Stimulated activated CD4-positive, alpha-beta T cell treated with anti-CD3 and anti-CD28 coated beads, Interleukin-4, amount 100 ng/mL, for 48 hours (primary cell): ENCODE data around the gene CAMSAP3.
"Not testable (repeated sequence)": the region's sequence is repeated elsewhere in the genome, so short reads cannot be mapped to it uniquely, and the experiment has no call there.

Experiments used
- DNase-seq, 2 donors: peaks; one replicate each; pipeline ENCODE4 v3.0.0-alpha.2; 2020; ENCODE audit warnings: low read depth in 2 of 2

The CAMSAP3 gene

DNA sequence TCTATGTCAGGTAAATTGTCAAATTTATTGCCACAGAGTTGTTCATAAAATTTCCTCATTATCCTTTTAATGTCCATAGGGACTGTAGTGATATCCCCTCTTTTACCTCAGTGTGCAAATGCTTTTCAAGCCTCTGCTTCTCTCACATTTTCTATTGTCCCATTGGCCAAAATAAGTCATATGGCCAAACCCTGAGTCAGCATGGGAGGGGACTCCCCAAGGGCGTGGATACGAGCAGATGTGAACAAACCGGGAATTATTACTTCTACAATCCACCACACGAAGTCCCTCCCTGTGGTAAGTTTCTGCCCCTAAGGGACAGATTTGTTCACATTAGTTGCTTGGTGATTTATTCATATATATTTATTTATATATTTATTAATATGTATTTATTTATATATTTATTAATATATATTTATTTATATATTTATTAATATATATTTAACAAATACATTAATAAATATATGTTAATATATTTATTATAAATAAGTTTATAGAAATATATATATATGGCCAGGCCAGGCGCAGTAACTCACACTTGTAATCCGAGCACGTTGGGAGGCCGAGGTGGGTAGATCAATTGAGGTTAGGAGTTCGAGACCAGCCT, 20.1 kb upstream of the CAMSAP3 start:
- no peak for DNase-seq

DNA sequence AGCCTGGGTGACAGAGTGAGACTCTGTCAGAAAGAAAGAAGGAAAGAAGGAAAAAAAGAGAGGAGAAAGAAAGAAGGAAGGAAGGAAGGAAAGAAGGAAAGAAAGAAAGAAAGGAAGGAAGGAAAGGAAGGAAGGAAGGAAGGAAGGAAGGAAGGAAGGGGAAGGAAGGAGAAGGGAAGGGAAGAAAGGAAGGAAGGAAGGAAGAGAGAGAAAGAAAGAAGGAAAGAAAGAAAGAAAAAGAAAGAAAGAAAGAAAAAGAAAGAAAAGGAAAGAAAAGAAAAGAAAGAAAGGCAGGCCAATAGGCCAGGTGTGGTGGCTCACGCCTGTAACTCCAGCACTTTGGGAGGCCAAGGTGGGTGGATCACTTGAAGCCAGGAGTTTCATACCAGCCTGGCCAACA, 18.2 kb upstream of the CAMSAP3 start:
- not testable (repeated sequence) for DNase-seq

DNA sequence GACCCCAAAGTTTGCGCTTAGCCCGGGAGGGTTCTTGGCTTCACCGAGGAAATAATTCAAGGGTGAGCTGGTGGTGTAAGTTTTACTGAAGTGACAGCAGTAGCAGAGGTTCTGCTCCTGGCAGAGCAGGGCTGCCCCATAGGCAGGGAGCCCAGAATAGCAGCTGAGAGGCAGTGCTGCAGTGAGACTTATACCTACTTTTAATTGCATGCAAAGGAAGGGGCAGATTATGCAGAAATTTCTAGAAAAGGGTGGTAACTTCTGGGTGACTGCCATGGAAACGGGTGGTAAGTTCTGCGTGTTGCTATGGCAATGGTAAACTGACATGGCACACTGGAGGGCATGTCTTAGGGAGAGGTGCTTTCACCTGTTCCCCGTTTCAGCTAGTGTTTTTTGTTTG, 17.5 kb upstream of the CAMSAP3 start:
- DNase-seq = no peak

DNA sequence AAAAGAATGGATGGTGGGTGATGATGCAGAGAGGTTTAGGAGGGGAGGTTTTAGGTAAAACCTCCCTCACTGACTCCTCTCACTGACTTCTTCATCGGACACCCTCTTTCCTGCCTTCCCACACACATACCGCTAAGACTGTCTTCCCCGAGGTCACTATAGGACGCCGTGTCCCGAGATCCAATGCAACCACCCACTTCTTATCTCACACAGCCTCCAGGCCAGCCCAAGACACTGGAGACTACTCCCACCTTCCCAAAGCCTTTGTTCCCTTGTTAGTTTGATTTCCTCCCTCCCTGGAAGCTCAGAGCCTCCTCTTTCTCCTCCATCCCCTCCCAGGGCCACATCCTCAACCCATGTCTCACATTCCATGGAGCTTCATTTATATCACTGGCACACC, 16.5 kb upstream of the CAMSAP3 start:
- no peak for DNase-seq

DNA sequence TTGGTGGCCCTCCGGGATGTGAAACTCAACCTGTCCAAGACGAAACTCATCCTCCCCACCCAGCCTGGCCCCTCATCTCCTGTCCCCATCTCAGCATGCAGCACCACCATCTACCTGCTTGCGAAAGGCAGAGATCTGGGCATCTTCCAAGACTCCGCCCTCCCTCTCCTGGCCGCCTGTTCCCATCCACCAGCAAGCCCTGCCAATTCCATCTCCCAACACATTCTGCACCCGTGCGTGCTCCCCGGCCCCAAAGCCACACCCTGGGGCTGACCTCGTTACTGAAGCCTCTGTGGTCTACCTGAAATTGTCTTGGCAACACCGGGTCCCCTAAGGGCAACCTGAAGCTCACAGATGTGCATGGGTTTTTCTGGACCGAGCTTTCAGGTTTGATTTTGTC, 13.2 kb upstream of the CAMSAP3 start:
- DNase-seq = no peak

DNA sequence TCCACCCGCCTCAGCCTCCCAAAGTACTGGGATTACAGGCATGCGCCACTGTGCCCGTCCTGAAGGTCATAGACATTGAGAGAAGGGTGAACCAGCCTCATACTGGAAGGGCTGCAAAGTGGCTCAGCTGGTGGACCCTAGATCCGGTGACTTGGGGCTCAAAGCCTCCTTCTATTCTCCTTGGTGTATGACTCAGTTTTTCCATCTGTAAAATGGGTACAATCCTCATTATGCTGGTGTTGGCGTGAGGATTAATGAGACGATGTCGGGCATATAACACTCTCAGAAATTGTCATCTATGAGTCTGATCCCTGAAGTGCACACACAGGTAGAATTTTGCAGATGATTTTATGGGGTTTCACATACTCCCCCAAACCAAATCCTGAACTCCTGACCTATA, 5.8 kb upstream of the CAMSAP3 start:
- DNase-seq = no peak

DNA sequence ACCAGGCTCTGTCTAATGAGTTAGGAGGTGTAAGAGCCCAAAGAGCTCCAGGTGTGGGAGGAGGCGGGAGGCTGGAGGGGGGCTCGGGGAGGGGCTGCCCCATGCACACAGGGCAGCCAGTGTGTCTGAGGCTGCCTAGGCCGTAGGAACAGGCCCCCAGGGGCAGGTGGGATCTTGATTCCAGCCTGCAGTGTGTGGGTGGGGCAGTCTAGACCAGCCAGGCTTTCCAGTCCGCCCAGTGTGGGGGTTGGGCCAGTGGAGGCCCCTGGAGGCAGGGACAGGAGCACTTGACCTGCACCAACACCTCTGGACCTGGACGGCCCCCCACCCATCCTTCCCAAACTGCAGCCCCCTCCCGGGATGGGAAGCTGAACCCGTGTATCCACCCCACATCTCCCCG, 5.4 kb upstream of the CAMSAP3 start:
- DNase-seq = no peak

DNA sequence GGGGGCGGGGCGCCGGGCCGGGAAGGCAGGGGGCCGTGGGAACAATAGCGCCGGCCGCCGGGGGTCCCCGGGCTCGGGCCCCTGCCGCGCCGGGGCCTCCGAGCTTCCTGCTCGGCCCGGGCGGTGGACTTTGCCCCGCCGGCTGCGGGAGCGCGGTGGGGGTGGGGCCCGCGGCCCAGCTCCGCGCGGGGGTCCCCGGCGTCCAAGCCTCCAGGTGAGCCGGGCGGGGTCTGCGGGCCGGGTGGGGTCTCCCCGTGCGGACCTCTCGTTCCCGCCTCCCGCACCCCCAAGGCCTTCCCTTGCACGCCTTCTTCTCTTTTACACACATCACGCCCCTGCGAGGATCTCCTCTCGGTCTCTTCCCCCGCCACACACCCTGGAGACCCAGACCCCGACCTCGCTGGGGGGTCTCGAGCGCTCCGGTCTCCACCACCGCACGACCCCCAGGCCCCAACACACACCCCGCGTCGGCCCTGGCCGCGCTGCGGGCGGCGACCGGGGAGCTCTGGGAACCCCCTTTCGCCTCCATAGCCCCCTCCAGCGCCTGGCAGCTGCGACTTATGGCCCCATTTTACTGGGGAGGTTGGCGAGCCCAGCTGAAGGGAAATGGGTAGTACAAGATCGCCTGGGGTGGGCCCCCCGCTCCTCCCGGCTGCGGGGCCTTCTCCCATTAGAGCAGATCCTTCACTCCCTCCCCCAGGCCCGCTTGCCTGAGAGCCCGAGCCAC, 711 bp downstream of the CAMSAP3 start:
- no peak for DNase-seq

DNA sequence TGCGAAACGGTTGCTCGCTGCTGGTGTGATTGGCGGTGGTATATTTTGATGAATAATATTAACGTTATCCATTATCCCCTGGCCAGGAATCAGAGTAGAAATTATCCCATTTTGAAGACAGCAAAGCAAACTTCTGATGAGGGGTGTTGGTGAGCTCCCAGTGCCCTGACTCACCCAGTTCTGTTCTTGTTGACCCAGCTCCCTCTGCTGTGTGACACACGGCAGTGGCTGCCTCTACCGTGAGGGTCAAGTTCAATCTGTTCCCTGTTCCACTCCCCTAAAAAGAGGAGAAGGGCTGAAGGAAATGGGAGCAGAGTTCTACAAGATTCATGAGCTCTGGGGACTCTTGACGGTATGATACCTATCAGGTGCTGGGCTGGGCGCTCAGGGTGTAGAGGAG, 2.0 kb downstream of the CAMSAP3 start:
- no peak for DNase-seq

DNA sequence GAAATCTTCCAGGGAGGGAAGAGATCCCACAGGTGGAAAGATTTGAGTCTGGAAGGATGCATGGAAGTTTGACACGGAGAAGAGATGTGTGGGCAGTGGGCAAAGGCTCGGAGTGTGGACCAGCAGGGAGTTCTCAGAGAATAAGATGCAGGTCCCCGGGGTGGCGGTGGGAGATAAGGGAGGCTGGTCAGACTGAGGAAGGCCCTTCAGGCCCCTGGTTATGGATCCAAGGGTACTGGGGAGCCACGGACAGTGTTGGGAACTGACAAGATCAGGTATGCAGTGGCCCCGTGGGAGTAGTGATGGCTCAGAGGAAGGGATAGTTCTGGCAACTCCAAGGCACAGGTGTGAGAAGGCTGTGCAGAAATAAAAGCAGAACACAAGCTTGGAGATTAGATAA, 2.5 kb downstream of the CAMSAP3 start:
- no peak for DNase-seq

DNA sequence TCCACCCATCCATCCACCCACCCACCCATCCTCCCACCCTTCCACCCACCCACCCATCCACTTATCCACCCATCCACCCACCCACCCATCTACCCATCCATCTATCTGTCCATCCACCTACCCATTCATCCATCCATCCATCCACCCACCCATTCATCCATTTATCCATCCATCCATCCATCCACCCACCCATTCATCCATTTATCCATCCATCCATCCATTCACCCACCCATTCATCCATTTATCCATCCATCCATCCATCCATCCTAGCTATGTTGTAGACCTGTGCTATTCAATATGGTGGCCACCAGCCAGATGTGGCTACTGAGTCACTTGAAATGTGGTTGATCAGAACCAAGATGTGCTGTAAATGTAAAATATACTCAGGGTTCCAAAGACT, 5.1 kb downstream of the CAMSAP3 start:
- no peak for DNase-seq

DNA sequence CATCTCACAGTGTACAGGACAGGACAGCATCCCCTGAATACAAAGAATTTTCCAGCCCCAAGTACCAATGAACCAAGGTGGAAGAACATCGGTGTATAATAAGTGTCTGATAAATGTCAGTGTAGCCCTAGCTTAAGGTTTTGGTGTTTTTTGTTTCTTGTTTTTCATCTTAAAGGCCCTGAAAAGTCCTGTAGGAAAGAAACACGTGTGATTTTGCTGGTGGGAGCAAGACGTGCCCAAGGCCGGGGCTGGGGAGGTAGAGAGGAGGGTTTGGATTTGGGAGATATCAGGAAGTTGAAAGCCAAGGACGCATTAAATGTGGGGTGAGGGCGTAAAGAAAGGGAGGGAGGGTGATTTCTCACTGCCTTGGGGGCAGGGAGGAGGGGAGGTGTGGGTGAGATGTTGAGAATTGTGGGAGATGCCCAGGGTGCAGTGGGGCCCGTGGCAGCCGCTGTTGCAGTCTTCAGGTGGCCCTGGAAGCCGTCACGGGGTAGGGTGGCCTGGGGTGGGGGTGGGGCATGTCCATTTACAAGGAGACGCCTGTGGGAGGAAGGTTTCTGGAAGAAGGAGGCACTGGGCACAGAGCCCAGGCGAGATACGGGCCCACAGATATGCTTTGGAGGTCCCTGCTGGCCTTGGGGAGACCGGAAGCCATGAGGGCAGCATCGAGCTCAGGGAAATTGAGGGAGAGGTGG, 6.7 kb downstream of the CAMSAP3 start:
- DNase-seq = no peak

DNA sequence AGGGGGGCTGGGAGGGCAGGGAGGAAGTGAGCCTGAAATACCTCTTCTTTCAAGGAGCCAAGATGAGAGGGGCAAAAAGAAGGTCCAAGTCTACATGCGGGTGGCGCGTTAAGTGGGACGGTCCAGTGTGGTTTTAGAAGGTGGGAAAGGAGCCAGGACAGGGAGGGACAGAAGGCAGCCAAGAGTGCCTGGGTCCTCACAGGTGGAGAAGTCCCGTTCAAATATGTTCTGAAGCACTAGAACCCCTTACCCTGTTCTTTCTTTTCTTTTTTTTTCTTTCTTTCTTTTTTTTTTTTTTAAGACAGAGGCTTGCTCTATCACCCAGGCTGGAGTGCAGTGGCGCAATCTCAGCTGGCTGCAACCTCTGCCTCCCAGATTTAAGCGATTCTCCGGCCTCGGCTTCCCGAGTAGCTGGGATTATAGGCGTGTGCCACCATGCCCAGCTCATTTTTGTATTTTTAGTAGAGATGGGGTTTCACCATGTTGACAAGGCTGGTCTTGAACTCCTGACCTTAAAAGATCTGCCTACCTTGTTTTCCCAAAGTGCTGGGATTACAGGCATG, 7.4 kb downstream of the CAMSAP3 start:
- DNase-seq = no peak

DNA sequence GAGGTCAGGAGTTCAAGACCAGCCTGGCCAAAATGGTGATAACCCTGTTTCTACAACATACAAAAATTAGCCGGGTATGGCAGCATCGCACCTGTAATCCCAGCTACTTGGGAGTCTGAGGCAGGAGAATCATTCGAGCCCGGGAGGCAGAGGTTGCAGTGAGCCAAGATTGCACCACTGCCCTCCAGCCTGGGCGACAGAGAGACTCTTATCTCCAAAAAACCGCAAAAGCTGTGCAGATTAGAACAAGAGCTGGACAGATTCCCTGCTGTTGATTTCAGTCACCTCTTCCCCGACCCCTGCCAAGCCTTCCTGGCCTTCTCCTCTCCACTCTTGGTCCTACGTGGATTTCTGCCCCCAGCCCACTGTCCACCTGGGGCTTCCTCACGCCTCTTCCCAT, 8.3 kb downstream of the CAMSAP3 start:
- DNase-seq = no peak

DNA sequence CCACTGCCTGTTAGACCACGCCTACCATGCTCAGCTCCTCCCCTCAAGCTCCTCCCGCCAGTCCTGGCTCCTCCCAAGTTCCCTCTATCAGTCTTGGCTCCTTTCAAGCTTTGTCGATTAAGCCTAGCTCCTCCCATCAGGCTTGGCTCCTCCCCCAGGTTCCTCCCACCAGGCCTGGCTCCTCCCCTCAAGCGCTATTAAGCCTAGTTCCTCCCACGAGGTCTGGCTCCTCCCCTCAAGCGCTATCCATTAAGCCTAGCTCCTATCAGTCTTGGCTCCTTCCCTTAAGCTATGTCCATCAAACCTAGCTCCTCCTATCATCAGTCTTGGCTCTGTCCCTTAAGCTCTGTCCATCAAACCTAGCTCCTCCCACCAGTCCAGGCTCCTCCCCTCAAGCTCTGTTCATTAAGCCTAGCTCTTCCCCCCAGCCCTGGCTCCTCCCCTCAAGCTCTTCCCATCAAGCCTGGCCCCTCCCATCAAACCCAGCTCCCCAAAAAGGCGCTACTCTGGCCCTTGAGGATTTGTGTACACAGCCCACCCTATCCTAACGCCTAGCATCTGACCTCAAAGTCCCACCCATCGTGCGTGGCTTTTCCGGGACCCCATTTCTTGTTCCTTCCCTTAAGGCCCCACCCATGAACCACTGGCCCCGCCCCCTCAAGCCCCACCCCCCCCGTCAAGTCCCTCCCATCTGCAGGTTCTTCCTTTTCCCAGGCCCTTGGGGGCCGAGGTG, 10.0 kb downstream of the CAMSAP3 start:
- DNase-seq = peak; percentile 25 to 40

DNA sequence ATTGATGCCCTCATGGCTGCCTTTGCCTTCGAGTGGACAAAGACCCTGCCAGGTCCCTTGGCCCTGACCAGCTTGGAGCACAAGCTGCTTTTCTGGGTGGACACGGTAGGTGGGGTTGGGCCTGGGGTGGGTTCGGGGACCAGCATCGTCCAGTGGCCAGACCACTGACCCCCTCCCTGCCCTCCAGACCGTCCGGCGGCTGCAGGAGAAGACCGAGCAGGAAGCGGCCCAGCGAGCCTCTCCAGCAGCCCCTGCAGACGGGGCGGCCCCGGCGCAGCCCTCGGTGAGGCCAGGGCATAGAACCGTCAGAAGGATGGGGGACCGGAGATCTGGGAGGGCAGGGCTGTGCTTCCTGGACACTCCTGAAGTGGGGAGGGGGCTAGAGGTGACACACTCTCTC, 10.6 kb downstream of the CAMSAP3 start:
- DNase-seq = no peak

DNA sequence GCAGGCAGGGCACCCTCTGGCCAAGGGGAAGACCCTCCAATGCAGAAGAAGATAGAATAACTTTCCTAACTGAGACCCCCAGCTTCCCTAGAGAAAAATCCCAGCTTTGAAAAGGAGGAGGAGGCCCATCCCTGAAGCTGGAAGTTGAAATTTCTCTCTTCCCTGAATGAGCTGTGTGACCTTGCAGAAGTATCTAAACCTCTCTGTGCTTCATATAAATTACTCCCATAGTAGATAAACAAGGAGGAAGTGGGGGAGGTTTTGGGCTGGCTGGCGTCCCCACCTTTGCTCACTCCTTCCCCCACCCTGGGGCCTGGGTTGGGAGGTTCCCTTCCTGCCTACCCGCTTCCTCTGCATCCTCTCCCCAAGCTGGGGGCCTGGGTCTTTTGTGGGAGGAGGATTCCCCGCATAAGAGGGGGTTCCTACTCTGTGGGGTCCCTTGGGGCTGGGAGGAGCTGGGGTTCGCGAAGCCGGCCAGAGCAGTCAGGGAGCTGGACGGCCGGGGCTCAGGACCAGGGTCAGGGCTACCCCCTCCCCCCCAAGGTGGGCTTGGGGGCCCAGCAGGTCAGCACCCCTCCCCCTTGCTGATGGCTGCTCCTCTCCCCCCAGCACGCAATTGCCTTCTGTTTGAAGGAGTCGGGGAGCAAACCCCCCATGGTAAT, 11.7 kb downstream of the CAMSAP3 start:
- DNase-seq = no peak

DNA sequence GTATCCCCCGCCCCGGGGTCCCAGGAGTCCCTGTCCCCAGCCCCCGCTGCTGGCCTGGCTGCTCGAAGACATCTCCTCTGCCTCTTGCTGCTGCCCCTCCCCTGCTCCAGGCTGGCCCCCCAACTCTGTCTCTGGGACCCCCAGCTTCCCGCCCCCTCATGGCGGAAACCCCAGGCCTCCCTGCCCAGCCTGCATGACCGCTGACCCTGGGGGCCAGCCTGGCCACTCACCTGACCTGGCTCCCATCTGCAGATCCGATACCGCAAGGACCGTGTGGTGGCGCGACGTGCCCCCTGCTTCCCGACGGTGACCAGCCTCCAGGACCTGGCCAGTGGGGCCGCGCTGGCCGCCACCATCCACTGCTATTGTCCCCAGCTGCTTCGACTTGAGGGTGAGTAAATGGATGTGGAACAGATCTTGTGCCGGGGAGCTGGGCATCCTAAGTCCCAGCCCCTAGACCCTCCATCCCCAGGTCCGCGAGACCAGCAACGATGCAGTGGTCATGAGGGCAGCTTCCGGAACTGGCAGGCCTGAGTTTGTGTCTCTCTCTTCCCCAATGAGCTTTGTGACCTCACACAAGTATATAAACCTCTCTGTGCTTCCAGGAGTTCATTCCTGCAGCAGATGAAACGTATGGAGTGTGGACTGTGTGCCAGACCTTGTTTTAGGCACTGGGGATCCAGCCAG, 12.4 kb downstream of the CAMSAP3 start:
- no peak for DNase-seq

DNA sequence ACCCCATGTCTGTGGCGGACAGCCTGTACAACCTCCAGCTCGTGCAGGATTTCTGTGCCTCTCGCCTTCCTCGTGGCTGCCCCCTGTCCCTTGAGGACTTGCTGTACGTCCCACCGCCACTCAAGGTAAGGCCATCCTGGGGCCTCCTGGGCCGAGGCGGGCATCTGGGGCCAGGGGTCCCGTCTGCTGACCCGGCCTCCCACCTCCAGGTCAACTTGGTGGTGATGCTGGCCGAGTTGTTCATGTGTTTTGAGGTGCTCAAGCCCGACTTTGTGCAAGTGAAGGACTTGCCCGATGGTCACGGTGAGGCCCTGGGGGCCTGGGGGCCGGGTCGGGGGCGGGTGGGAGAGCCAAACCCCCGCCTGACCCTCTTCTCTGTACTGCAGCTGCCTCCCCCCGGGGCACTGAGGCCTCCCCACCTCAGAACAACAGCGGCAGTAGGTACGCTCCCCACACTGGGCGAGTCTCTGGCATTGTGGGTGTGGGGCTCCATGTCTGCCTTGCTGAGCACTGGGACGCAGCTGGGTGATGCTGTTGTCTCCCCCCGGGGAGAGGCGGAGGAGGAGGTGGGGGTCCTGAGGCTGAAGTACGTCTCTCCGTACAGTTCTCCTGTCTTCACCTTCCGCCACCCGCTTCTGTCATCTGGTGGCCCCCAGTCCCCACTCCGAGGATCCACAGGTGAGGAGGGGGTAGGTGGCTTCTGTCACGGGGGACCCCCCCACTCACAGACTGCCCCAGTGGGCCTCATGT, 15.0 kb downstream of the CAMSAP3 start:
- no peak for DNase-seq

DNA sequence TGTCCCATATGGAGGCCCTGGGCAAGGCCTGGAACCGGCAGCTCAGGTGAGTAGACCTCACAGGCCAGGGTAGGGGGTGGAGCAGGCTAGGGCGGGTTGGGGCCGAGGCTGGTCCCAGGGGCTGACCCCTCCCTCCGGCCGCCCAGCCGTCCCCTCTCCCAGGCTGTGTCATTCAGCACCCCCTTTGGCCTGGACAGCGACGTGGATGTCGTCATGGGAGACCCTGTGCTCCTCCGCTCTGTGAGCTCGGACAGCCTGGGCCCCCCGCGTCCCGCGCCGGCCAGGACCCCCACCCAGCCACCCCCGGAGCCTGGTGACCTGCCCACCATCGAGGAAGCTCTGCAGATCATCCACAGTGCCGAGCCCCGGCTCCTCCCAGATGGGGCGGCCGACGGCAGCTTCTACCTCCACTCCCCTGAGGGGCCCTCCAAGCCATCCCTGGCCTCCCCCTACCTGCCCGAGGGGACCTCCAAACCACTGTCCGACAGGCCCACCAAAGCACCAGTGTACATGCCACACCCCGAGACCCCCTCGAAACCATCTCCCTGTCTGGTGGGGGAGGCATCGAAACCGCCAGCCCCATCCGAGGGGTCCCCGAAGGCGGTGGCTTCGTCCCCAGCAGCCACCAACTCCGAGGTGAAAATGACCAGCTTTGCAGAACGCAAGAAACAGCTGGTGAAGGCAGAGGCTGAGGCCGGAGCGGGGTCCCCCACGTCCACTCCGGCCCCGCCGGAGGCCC, 16.0 kb downstream of the CAMSAP3 start:
- no peak for DNase-seq
